ENCODE data around the gene KRTAP5-3. TPM values are rescaled to one million over a fixed set of nuclear protein-coding genes. Genes with fewer than 3 reads are reported as not detected.

KRTAP5-3 gene
- total RNA-seq, 1 experiment from 2014 or later, result not detected

GRCh38 chr11:1637628-1638027 lies 29.4 kb upstream of the KRTAP5-3 start:
- CTCF ChIA-PET, result no interaction called here

GRCh38 chr11:1636291-1636950 lies 28.2 kb upstream of the KRTAP5-3 start:
- H3K9me3 ChIP-seq (ENCODE audit: insufficient read depth, low read depth), result no peaks in the 10 kb centered on the region
- intact Hi-C loops (cut with micrococcal nuclease; ENCODE audit: unreplicated experiment), result no loop called here
- CTCF ChIA-PET, result no interaction called here
- no peaks in the 10 kb centered on the region for H3K4me1 ChIP-seq (replicated peaks; ENCODE audit: insufficient read depth)
- H3K9me2 ChIP-seq (ENCODE audit: insufficient read depth), result no peaks in the 10 kb centered on the region
- no peaks in the 10 kb centered on the region for H4K20me1 ChIP-seq (ENCODE audit: insufficient read depth)
- peaks cover 63% of the 10 kb centered on the region for H3K27me3 ChIP-seq (ENCODE audit: insufficient read depth, low read depth)
- H3K27ac ChIP-seq, result no peak overlapping the region
- no peaks in the 10 kb centered on the region for H3K36me3 ChIP-seq (ENCODE audit: low read depth)
- TF ChIP-seq CTCF (conservative IDR thresholded peaks at IDR 0.05) (no peak), EZH2 (IDR thresholded peaks at IDR 0.05; ENCODE audit: low read depth) (no peak)
- H3K79me2 ChIP-seq (ENCODE audit: low read depth), result no peaks in the 10 kb centered on the region
- H3F3A ChIP-seq (ENCODE audit: insufficient read depth, low read depth), result no peaks in the 10 kb centered on the region
- no TSS peak for BruUV-seq (replicated peaks)
- DNase-seq, result no peak
- no peak overlapping the region for H3K4me3 ChIP-seq
- no peak overlapping the region for H3K4me2 ChIP-seq
- POLR2A ChIA-PET (ENCODE audit: unreplicated experiment), result no interaction called here
- H2AFZ ChIP-seq, result no peak overlapping the region

More at GRCh38 chr11:1637628-1638027, 29.4 kb upstream of the KRTAP5-3 start:
- no peak overlapping the region for H3K4me2 ChIP-seq
- no peaks in the 10 kb centered on the region for H3K36me3 ChIP-seq (ENCODE audit: low read depth)
- no TSS peak for BruUV-seq (replicated peaks)
- H3K27ac ChIP-seq, result no peak overlapping the region
- H3K4me3 ChIP-seq, result no peak overlapping the region
- H3K27me3 ChIP-seq (ENCODE audit: insufficient read depth, low read depth), result peaks cover 56% of the 10 kb centered on the region
- no peaks in the 10 kb centered on the region for H3F3A ChIP-seq (ENCODE audit: insufficient read depth, low read depth)
- POLR2A ChIA-PET (ENCODE audit: unreplicated experiment), result no interaction called here
- H3K9me3 ChIP-seq (ENCODE audit: insufficient read depth, low read depth), result no peaks in the 10 kb centered on the region
- intact Hi-C loops (cut with micrococcal nuclease; ENCODE audit: unreplicated experiment), result no loop called here
- no peaks in the 10 kb centered on the region for H3K9me2 ChIP-seq (ENCODE audit: insufficient read depth)
- no peak for DNase-seq
- H2AFZ ChIP-seq, result no peak overlapping the region
- no peaks in the 10 kb centered on the region for H3K79me2 ChIP-seq (ENCODE audit: low read depth)
- no peaks in the 10 kb centered on the region for H4K20me1 ChIP-seq (ENCODE audit: insufficient read depth)
- TF ChIP-seq EZH2 (IDR thresholded peaks at IDR 0.05; ENCODE audit: low read depth) (no peak), CTCF (conservative IDR thresholded peaks at IDR 0.05) (no peak)
- no peaks in the 10 kb centered on the region for H3K4me1 ChIP-seq (replicated peaks; ENCODE audit: insufficient read depth)

GRCh38 chr11:1633864-1634263 lies 25.6 kb upstream of the KRTAP5-3 start:
- Histone ChIP-seq H2AFZ (no peak overlapping the region), H3K9me3 (ENCODE audit: insufficient read depth, low read depth) (no peaks in the 10 kb centered on the region), H3K4me3 (no peak overlapping the region), H3K27ac (no peak overlapping the region), H3K27me3 (ENCODE audit: insufficient read depth, low read depth) (peaks cover 58% of the 10 kb centered on the region), H3K79me2 (ENCODE audit: low read depth) (no peaks in the 10 kb centered on the region), H3K36me3 (ENCODE audit: low read depth) (no peaks in the 10 kb centered on the region), H3F3A (ENCODE audit: insufficient read depth, low read depth) (no peaks in the 10 kb centered on the region), H3K4me2 (no peak overlapping the region), H3K4me1 (replicated peaks; ENCODE audit: insufficient read depth) (no peaks in the 10 kb centered on the region), H4K20me1 (ENCODE audit: insufficient read depth) (no peaks in the 10 kb centered on the region), H3K9me2 (ENCODE audit: insufficient read depth) (no peaks in the 10 kb centered on the region)
- ChIA-PET CTCF (interaction anchor here (0.6 kb wide), 1 partner anchor 303 kb away, joined by 3 read pairs; no protein-coding TSS in a partner anchor), POLR2A (ENCODE audit: unreplicated experiment) (no interaction called here)
- intact Hi-C loops (cut with micrococcal nuclease; ENCODE audit: unreplicated experiment), result no loop called here
- no TSS peak for BruUV-seq (replicated peaks)
- TF ChIP-seq CTCF (conservative IDR thresholded peaks at IDR 0.05) (no peak), EZH2 (IDR thresholded peaks at IDR 0.05; ENCODE audit: low read depth) (no peak)
- no peak for DNase-seq

Measured in PC-9 (cell line).